OCI-M2 (cell line): Measurements from ENCODE around the gene BICRAL.
"Not testable (repeated sequence)": the region's sequence is repeated elsewhere in the genome, so short reads cannot be mapped to it uniquely, and the experiment has no call there.

Experiments
- DNase-seq: peaks from one replicate; lab custom pipeline; 2025; ENCODE audit not compliant: unreplicated experiment; lab: John Stamatoyannopoulos, UW

BICRAL gene

GRCh38 chr6:42831237-42831636 lies 49.4 kb downstream of the BICRAL start:
- DNase-seq = no peak

- DNase-seq = no peak
Observed at GRCh38 chr6:42834056-42834455, 52.2 kb downstream of the BICRAL start.

DNA sequence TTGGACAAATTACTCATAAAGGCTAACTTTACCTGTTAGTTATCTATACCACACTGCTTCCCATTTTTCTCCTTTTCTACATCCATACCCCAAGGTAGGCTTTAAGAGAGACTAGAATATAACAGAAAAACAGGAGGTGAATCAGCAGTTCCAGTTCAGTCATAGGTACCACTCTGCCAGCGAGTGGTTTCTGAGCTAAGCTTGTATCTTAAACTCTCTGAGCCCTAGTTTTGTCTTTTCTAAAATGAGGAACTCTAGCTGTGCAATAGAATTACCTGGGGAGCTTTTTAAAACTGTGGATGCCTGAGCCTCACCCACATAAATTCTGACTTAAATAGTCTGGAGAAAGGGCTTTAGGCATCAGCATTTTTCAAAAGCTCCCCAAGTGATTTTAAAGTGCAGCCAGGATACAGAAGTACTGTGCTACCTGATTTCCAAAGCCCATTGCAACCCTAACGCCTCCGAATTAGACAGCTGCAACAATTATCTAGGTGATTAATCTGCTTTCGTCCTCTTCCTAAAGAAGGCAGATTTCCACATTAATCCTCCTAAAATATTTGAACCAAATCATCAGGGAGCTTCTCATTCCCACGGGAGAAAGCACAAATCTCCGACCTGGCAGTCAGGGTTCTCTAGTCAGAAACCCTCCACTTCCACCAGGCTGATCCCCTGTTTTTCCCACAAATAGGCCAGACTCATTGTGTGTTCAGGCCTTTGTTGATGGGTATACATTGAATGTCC lies 60.2 kb downstream of the BICRAL start:
- no peak for DNase-seq

DNA sequence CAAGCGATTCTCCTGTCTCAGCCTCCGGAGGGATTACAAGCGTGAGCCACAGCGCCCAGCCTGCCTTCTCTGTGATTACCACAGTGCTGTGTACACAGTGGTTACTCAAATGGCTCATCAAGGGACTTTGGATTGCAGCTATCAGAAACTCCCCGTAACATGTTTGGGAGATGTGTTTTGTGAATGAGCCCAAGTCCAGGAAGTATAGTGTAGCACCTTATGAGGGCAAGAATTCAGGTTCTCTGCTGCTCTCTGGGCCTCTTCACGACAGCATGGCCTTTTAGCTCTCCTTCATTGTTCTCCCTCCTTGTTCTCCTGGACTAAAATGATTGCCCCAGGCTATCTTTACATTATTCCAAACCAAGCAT lies 63.5 kb downstream of the BICRAL start:
- no peak for DNase-seq

GRCh38 chr6:42846505-42846904 lies 64.7 kb downstream of the BICRAL start:
- DNase-seq = no peak

GRCh38 chr6:42848700-42849099 lies 66.8 kb downstream of the BICRAL start:
- no peak for DNase-seq

GRCh38 chr6:42851599-42851998 lies 69.7 kb downstream of the BICRAL start:
- DNase-seq = no peak

DNA sequence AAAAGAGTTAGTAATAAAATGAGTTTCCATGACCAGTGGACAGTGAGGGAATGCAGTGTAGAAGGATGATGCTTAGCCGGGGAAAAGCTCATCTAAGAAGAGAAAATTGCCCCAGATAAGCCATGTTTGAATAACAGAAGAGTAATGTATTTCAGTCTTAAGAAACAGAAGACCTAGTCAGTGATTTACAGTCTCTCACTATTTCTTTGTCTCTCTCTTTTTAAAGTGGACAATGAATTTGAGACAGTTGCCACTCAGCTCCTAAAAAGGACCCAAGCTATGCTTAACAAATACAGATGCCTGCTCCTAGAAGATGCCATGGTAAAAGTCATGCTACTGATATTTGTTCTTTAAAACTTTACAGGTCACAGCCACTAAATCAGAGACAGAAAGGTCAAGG lies 78.2 kb downstream of the BICRAL start:
- no peak for DNase-seq

DNA sequence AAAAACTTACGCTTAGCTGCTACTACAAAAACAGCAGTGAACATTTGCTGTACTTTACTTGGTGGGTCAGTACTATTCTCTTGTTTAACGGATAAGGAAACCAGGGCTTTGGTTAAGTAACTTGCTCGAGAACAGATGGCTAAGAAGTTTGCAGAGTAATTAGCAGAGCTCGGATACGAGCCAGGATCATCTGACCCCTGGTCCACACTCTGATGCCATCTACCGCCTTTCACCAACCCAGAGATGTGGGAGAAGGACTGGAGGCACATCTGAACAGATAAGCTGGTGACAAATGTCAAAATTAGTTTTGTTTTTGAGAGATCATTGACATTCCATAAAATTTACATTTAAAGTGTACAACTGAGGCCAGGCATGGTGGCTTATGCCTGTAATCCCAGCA lies 78.6 kb downstream of the BICRAL start:
- no peak for DNase-seq

DNA sequence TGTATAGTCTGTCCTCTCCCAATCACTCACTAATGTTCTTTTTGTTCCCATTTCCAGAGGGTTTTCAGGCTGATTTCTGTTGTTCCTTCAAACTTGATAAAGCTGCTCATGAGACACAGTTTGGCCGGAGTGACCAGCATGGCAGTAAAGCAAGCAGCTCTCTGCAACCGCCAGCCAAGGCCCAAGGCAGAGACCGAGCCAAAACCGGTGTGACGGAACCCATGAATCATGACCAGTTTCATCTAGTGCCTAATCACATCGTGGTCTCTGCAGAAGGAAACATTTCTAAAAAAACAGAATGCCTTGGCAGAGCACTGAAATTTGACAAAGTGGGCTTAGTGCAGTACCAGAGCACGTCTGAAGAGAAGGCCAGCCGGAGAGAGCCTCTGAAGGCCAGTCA lies 82.8 kb downstream of the BICRAL start:
- no peak for DNase-seq

DNA sequence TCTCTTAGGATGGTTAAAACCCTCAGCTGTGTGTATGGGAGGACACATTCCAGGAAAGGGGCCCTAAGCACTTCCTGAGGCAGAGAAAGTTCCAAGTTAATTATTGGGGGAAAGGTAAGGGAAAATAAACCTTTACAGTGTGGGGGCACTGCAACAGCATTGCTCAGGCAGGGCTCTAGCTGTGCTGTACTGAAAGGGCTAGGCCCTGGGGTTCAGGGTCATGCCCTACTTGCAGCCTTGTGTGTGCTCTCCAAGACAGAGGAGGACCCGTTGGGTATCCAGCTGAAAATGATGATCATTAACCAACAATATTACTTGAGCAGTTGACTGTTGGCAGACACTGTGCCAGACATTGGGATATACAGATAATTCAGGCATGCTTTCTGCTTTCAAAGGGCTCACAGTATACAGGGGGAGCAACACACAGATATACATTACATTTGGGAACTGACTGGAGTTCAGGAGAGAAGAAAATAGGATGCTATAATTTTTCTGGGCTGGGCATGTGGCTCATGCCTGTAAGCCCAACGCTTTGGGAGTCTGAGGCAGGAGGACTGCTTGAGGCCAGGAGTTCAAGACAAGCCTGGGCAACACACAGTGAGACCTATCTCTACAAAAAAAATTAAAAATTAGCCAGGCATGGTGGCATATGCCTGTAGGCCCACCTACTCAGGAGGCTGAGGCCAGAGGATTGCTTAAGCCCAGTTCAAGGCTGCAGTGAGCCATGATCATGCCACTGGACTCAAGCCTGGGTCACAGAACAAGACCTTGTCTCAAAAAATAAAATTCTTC lies 88.5 kb downstream of the BICRAL start:
- DNase-seq = no peak

DNA sequence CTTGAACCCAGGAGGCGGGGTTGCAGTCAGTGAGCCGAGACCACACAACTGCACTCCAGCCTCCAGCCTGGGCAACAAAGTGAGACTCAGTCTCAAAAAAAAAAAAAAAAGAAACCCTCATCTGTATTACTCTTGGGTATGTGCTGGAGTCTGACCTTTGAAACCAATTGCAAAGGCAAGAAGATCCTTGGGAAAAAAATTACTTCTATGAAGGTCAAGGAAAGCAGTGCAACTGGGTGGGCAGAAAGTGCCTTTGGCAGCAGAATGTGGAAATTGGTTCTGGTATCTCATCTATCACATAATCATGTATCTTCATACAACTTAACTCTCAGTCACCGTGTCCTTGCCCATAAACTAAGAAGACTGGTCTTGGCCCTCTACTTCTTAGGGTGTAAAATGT lies 89.9 kb downstream of the BICRAL start:
- no peak for DNase-seq

DNA sequence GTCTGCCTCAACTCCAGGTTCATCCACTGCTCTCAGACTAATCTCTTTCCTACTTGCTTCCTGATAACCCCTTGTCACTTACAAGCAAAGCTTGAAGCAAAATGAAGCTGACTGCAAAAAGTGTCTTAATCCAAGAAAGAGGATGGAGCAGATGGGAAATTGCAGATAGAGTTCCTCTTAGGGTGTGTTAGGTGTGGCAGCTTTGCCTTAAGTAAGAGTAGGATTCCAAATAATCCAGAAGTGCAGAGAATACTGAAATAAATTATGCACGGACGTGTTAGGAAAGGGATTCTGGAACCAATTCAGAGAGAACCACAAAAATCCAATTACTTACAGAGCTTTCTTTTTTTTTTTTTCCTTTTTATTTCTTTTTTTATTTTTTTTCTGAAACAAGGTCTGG lies 91.5 kb downstream of the BICRAL start:
- no peak for DNase-seq

DNA sequence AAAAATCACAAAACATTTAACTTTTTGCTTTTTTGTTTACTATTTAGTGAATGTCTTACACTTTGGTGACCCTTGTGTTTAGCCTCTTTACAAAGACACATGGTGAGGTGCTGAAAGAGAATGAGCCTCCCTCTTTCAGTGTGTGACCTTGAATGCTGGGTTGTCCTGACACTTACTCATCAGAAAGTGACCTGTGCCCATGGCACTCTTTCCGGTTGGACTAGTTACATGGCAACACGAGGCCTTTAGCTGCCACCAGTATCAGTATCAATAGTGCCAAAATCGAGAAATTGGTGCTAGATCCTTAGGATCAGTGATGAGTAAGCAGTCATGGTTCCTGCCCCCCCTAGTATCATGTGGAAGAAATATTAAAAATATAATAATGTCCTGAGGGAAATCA lies 95.8 kb downstream of the BICRAL start:
- no peak for DNase-seq

- DNase-seq = peak; percentile 90
Observed at GRCh38 chr6:42879372-42880239, 97.8 kb downstream of the BICRAL start, which contains the start of gene RPL7L1. RPL7L1 (plus strand) TSS chr6:42879616; CDS start chr6:42879911, 295 bp downstream.

DNA sequence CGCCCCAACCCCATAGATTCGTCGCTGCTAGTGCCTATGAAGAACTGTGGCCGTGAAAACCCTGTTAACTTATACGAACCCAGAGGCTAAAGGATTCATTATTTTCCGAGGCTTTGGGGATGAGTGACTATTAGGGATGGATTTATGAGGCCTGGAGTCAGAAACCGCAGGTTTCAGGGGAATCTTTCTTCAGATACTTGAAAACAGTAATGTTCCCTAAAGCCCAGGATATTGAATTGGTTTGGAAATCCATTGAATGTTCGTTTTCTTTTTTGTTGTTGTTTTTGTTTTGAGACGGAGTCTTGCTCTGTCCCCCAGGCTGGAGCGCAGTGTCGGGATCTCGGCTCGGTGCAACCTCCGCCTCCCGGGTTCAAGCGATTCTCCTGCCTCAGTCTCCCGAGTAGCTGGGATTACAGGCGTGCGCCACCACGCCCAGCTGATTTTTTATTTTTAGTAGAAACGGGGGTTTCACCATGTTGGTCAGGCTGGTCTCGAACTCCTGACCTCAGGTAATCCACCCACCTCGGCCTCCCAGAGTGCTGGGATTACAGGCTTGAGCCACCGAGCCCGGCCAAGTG lies 98.5 kb downstream of the BICRAL start:
- DNase-seq = not testable (repeated sequence)

- not testable (repeated sequence) for DNase-seq
Observed at GRCh38 chr6:42880871-42881270, 99.0 kb downstream of the BICRAL start.

- DNase-seq = no peak
Observed at GRCh38 chr6:42885702-42886101, 103.8 kb downstream of the BICRAL start.

- not testable (repeated sequence) for DNase-seq
Observed at GRCh38 chr6:42888201-42888600, 106.3 kb downstream of the BICRAL start.

DNA sequence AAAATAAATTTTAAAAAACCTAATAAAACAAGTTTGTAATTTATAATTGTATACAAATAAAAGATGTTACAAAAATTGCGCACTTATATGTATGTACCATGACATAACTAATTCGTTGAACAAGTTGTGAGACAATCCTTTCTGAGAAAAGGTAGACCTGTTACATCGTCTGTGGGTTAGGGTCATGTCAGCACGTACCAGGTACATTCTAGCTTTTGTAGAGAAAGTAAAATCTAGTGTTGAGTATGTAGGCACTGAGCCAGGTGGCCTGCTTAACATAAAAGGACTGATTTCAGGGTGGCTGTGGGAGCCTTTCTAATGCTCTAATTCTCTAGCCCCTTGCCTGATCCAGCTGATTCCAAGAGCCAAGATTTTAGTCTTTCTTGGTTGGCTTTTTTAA lies 108.0 kb downstream of the BICRAL start:
- no peak for DNase-seq
